ENCODE data around the gene SVIL.
"Not testable (repeated sequence)": the region's sequence is repeated elsewhere in the genome, so short reads cannot be mapped to it uniquely, and the experiment has no call there.

The SVIL gene

GRCh38 chr10:29486433-29486832 lies 148.3 kb downstream of the SVIL start:
- DNase-seq (ENCODE audit: low spot score) = no peak

GRCh38 chr10:29484677-29485076 lies 150.1 kb downstream of the SVIL start:
- not testable (repeated sequence) for DNase-seq (ENCODE audit: low spot score)

DNA sequence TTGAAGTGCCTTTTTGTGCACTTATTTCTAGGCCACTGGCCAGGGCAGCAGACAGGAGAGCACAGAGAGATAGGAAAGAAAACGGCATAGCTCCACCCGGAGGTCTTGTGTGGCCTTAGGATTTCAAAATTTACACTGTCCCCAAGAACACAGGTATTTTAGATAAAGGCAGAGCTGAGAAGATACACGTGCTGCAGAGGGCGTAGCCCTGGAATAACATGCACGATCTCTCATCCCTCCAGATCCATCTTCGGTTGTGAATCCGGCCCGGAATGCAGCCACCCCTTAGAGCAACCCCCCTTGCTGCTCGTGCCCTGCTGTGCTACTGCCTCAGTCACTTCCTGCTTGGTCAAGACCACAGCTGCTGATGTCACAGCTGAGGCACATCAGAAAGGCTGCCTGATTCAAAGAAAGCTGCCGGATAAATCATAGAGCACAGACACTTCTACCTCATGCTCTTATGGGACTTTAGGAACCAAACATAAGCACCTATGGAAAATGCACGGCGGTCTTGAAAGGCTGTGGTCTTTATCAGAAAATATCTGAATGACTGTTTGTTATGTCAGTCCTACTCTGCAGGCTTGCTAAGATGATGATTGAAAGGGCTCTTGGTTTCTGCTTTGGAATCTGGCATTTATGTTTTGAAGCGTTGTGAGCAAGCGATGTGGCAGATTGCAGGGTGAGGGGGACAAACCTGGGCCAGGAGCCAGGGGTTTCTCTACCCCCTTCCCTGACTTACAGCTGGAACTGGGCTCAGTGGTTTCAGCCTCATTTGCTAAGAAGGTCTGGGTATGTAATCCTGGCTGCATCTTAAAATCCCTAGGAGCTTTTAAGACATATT lies 152.0 kb downstream of the SVIL start:
- DNase-seq (ENCODE audit: low spot score) = peak; percentile 54

GRCh38 chr10:29481906-29482440 lies 152.8 kb downstream of the SVIL start:
- DNase-seq (ENCODE audit: low spot score) = no peak

DNA sequence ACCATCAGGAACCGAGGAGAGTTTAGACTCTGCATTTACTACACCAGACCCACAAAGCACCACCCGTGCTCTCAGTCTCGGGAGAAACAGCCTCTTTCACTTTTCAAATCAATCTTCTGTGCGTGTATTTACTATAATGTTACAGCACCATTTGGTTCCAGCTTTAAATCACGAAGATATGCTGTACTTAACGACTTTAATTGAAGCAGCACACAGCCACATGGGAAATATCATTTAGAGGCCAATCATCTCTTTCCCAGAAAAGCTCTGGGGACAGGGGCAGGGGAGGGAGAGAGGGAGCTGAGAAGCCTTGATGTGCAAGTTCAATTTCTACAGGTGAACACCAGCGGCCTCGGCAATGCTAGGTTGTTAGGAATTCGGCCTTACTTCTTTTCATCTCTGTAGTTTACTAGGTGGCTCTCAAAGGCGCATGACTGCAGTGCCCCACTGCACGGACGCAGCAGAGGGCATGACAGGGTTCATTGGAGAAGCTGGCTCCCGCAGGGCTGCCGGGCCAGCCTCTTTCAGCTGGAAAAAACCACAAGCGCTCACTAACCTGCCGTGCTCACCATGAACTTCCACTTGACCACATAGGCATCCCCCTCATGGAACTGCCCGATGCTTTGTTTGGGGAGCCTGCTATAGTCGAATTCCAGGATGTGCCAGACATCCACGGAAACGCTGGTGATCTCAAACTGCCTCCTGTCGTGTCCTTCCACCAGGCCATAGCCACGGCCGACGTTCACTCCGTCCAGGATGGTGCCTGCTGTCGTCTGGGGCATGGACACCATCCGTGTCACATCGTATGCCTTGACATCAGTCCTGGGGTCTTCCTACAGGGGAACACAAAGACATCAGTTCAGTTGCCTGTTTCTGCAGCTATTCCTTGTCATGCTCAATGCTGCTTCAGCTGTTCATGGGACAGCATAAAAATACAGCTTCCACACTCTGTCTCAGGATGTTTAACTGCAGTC lies 154.5 kb downstream of the SVIL start:
- DNase-seq (ENCODE audit: low spot score) = no peak

GRCh38 chr10:29479081-29479925 lies 155.5 kb downstream of the SVIL start:
- no peak for DNase-seq (ENCODE audit: low spot score)

- DNase-seq (ENCODE audit: low spot score) = no peak
These were observed 161.2 kb downstream of the SVIL start for GRCh38 chr10:29473406-29474100.

- no peak for DNase-seq (ENCODE audit: low spot score)
These were observed 161.7 kb downstream of the SVIL start for GRCh38 chr10:29473087-29473356.

DNA sequence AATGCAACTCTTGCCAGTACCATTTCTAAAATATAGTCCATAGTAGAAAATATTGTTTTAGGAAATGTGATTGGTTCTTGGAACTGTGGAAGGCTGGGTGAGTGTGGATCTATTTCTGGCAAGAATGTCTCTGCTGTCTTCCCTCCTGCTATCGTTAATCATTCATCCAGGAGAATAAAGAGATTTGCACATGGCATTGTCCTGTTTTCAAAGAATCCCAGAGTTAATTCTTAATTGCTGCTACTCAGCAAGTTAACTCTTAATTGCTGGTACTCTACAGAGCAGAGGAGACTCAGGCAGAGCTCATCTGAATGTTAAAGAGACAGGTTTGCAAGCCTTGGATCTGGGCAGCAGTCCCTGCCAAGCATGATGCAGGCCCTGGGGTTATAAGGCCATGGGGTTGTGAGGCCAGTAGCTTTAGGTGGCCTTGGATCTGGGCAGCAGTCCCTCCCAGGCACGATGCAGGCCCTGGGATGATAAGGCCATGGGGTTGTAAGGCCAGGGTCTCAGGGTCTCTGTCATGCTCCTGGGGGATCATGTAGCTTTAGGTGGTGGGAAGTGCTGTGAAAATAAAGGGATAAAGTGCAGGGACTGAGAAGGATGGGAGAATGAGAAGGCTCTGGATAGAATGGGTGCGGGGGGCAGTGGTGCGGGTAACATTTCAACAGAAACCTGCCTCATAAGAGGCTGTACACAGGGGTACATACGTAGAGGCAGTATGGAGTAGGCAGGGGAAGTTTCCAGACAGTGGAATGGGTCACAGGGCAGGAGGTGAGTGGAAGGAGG lies 162.3 kb downstream of the SVIL start:
- no peak for DNase-seq (ENCODE audit: low spot score)

DNA sequence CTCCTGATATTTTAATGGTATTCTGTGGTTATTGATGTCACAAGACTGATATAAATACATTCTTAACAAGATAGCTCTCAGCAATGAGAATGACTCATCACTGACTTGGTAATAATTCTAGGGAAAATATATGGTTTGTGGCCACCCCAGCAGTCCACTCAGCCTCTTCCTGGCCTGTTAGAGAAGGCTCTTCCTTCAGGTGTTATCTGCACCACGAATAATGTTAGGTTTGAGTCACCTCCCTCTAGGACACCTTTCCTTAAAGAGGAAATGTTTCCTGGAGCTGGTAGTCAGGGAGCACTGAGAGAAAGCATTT lies 163.3 kb downstream of the SVIL start:
- peak; percentile 84 for DNase-seq (ENCODE audit: low spot score)

GRCh38 chr10:29470843-29471543 lies 163.8 kb downstream of the SVIL start:
- DNase-seq (ENCODE audit: low spot score) = no peak

- no peak for DNase-seq (ENCODE audit: low spot score)
These were observed 164.4 kb downstream of the SVIL start for GRCh38 chr10:29470355-29470705.

DNA sequence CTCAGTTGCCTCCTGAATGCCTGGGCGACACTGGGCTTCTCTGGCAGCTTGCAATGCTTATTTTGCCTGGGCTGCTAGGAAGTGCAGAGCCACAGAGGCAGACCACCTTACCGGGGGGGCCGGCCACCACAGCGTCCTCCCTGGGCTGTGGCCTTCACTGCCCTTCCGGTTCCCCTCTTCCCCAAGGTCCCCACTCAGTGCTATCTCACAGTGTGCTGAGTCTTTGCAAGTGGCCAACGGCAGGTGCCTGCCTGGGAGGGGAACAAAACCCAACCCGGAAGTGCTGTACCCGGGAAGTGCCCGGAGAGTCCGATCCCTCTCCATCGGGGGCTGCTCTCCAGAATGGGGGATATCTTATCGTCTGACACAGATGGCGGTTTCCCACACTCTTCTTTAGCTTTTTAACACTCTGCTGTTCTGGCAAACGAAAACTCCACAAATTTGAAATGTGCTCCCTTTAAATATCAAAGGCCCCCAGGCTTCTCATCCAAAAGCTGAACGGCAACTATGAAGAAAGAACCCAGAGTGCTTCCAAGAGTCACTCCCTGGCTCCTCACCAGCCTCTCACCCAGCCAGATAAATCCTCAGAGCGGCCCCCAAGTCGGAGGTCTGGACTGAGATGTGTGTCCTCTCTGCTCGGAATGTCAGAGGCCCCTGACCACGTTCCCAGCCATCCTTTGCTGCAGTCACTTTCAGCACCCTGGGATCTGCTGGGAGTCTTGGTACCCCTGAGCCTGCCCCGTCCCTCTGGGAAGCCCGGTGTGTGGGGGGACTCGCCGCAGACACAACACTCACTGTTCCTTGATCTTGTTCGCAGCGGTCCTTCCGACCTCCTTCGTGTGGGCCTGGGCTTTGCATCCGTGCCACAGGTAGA lies 165.1 kb downstream of the SVIL start:
- DNase-seq (ENCODE audit: low spot score) = no peak

DNA sequence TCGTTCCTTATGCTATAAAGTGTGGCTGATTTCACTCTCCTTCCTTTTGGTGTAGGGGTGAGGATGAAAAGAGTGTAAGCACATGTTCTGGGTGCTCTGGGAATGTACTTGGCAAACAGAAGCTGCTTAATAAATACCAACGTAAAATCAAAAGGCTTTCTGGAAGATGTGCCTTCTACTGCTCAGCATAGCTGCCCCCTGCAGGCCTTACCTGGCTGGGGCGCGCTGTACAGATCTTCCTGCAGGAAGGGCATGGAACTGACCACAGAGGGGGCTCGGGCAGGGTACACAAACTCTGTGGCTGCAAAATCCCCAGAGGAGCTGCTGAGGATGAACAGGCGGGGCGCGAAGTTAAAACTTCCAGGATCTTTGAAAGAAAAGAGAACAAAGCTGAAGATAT lies 169.4 kb downstream of the SVIL start:
- DNase-seq (ENCODE audit: low spot score) = no peak

GRCh38 chr10:29464671-29465171 lies 170.1 kb downstream of the SVIL start:
- DNase-seq (ENCODE audit: low spot score) = not testable (repeated sequence)

GRCh38 chr10:29461042-29461441 lies 173.7 kb downstream of the SVIL start:
- no peak for DNase-seq (ENCODE audit: low spot score)

DNA sequence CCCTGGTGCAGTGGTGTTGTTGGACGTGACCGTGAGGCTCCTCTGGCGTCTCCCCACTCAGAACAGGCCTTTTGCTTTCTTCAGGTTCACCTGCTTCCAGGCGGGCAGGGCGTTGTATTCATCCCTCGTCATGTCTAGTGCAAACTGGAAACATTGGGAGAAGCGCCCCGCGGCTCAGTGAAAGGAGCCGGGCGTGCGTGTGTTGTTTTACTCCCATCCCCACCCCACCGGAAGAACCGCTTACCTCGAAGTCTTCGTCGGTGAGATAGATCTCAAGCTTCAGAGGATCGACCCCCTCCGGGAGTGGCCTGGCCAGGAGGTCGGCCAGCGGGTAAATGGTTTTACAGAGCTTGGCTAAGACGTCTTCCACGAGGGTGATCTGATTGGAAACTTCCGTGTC lies 176.6 kb downstream of the SVIL start:
- DNase-seq (ENCODE audit: low spot score) = not testable (repeated sequence)

DNA sequence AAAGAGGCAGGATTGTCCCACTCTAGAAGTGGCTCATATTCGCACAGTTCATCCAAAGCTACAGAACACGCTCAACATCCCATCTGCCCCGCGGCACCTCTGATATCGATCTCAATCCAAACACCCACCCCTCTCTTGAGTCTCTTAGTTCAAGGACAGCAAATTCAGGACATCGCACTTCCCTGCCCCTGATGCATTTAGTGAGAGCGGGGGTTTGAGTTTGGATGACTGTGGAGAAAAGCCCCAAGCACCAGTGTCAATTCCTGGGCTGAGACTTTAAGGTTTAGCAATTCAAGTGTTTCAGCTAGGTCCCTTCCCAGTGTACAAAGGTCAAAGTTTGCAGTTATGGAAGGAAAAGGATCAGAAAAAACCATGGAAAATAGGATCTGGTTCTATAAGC lies 179.7 kb downstream of the SVIL start:
- DNase-seq (ENCODE audit: low spot score) = no peak

- DNase-seq (ENCODE audit: low spot score) = no peak
These were observed 180.5 kb downstream of the SVIL start for GRCh38 chr10:29454250-29454649.
